Measurements from ENCODE around the gene TMEM273. TPM values are rescaled to one million over a fixed set of nuclear protein-coding genes. Genes with fewer than 3 reads are reported as not detected.

TMEM273 gene
- total and polyA plus RNA-seq, 10 of the 15 experiments (the other 5 are each of a cell fraction or from before 2014, with no cell fraction given): 10.3 to 46.3 (median 26.4) TPM

DNA sequence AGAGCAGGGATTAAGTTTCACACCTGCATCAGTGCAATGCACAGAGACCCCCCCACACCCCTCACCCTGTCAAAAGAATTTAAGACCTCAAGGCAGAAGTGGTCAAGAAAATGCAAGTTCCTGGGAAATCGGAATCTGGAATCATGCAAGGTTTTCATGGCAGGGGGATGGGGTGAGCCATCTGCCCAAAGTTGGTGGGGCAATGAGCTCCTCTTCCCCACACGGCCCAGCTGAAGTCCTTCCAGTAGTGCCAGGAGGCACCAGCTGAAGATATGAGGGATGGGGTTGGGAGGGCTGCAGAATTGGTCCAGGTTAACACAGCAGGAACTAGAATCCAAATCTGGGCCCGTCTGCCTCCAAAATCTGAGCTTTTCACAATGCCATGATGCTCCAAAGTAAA lies 25.0 kb upstream of the TMEM273 start:
- ChIA-PET SMC1A (ENCODE audit: uncharacterized antibody, unreplicated experiment) (no interaction called here), POLR2A (no interaction called here), RAD21 (ENCODE audit: unreplicated experiment) (no interaction called here), CTCF (interaction anchor here (0.7 kb wide), 1 partner anchor 8 kb away, joined by 3 read pairs; no protein-coding TSS in a partner anchor)
- TF ChIP-seq ZNF274 (IDR thresholded peaks at IDR 0.05; ENCODE audit: insufficient read depth, insufficient read length) (no peak), IRF4 (IDR thresholded peaks at IDR 0.05; ENCODE audit: low read depth, low read length) (no peak), ZZZ3 (IDR thresholded peaks at IDR 0.05; ENCODE audit: control insufficient read depth, insufficient read length, low read depth) (no peak), TARDBP (IDR thresholded peaks at IDR 0.05; ENCODE audit: borderline replicate concordance) (no peak), SPI1 (IDR thresholded peaks at IDR 0.05; ENCODE audit: borderline replicate concordance, insufficient read depth, low read depth, low read length) (no peak), JUND (IDR thresholded peaks at IDR 0.05; ENCODE audit: low read depth, low read length) (no peak), ZNF217 (IDR thresholded peaks at IDR 0.05) (no peak), CHD2 (IDR thresholded peaks at IDR 0.05; ENCODE audit: borderline replicate concordance, low read depth, low read length) (no peak), FOXM1 (IDR thresholded peaks at IDR 0.05; ENCODE audit: low read depth, low read length) (no peak), ZSCAN29 (IDR thresholded peaks at IDR 0.05) (no peak), NRF1 (conservative IDR thresholded peaks at IDR 0.05; ENCODE audit: low read depth, low read length) (no peak), GATAD2B (conservative IDR thresholded peaks at IDR 0.05; ENCODE audit: low read depth) (no peak), YY1 (IDR thresholded peaks at IDR 0.05; ENCODE audit: low read depth, low read length) (no peak), SREBF2 (IDR thresholded peaks at IDR 0.05; ENCODE audit: low read length) (no peak)
- TF ChIP-seq, protein P1, sequence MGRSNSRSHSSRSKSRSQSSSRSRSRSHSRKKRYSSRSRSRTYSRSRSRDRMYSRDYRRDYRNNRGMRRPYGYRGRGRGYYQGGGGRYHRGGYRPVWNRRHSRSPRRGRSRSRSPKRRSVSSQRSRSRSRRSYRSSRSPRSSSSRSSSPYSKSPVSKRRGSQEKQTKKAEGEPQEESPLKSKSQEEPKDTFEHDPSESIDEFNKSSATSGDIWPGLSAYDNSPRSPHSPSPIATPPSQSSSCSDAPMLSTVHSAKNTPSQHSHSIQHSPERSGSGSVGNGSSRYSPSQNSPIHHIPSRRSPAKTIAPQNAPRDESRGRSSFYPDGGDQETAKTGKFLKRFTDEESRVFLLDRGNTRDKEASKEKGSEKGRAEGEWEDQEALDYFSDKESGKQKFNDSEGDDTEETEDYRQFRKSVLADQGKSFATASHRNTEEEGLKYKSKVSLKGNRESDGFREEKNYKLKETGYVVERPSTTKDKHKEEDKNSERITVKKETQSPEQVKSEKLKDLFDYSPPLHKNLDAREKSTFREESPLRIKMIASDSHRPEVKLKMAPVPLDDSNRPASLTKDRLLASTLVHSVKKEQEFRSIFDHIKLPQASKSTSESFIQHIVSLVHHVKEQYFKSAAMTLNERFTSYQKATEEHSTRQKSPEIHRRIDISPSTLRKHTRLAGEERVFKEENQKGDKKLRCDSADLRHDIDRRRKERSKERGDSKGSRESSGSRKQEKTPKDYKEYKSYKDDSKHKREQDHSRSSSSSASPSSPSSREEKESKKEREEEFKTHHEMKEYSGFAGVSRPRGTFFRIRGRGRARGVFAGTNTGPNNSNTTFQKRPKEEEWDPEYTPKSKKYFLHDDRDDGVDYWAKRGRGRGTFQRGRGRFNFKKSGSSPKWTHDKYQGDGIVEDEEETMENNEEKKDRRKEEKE (IDR thresholded peaks at IDR 0.05): no peak
- TF ChIP-seq, protein P2, sequence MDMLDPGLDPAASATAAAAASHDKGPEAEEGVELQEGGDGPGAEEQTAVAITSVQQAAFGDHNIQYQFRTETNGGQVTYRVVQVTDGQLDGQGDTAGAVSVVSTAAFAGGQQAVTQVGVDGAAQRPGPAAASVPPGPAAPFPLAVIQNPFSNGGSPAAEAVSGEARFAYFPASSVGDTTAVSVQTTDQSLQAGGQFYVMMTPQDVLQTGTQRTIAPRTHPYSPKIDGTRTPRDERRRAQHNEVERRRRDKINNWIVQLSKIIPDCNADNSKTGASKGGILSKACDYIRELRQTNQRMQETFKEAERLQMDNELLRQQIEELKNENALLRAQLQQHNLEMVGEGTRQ (IDR thresholded peaks at IDR 0.05; ENCODE audit: borderline replicate concordance, low read depth, low read length): no peak
- TF ChIP-seq, protein P3, sequence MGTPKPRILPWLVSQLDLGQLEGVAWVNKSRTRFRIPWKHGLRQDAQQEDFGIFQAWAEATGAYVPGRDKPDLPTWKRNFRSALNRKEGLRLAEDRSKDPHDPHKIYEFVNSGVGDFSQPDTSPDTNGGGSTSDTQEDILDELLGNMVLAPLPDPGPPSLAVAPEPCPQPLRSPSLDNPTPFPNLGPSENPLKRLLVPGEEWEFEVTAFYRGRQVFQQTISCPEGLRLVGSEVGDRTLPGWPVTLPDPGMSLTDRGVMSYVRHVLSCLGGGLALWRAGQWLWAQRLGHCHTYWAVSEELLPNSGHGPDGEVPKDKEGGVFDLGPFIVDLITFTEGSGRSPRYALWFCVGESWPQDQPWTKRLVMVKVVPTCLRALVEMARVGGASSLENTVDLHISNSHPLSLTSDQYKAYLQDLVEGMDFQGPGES (IDR thresholded peaks at IDR 0.05): no peak
- peaks cover 0 to 2% of the 10 kb centered on the region in 2 experiments; a peak in 1 of 4 replicates for H3K27me3 ChIP-seq (replicated peaks in 1 of 2; ENCODE audit: control insufficient read depth in 2 of 2, insufficient read depth in 2 of 2, low read length in 1 of 2)
- FAIRE-seq: no peak
- intact Hi-C loops (cut with micrococcal nuclease; ENCODE audit: unreplicated experiment) (no loop called here), in situ Hi-C loops (cut with MboI) (no loop called here)
- no peaks in the 10 kb centered on the region for H3K79me2 ChIP-seq (ENCODE audit: control insufficient read depth, insufficient read depth, low read length)
- H3K4me1 ChIP-seq (ENCODE audit: control insufficient read depth, insufficient read depth, low read length): no peaks in the 10 kb centered on the region
- no TSS peak for BruUV-seq (replicated peaks)
- no peak for DNase-seq (ENCODE audit: low read depth, low spot score)
- ATAC-seq: no peak
- no peak overlapping the region for H2AFZ ChIP-seq (ENCODE audit: control insufficient read depth, low read depth, low read length)
- H3K27ac ChIP-seq (ENCODE audit: control insufficient read depth, insufficient read depth): no peak overlapping the region
- H3K36me3 ChIP-seq (ENCODE audit: control insufficient read depth in 2 of 2, insufficient read depth in 2 of 2, low read length in 1 of 2): no peaks in the 10 kb centered on the region
- WGBS (ENCODE audit: insufficient coverage, insufficient replicate concordance, low lambda C conversion rate, missing lambda C conversion rate): 45% methylated on average over 3 of the region's 3 CpGs
- H3K4me2 ChIP-seq (ENCODE audit: control insufficient read depth, insufficient read depth): no peak overlapping the region
- no peaks in the 10 kb centered on the region for H3K9me3 ChIP-seq (replicated peaks; ENCODE audit: control insufficient read depth, insufficient read depth, low read length)
- no peak overlapping the region for H3K9ac ChIP-seq (ENCODE audit: control insufficient read depth, insufficient read depth, low read length)
- no peaks in the 10 kb centered on the region for H4K20me1 ChIP-seq (ENCODE audit: control insufficient read depth, insufficient read depth)
- no peak overlapping the region for H3K4me3 ChIP-seq

Data from GM12878 (cell line).